GM12892 (cell line): ENCODE data around the gene SBF1.

ENCODE experiments used
- POLR2A ChIP-seq: IDR thresholded peaks from 2 replicates; pipeline ENCODE4 v1.6.1; 2011; ENCODE audit warnings: low read depth, low read length, control low read depth
- POLR2AphosphoS5 ChIP-seq: IDR thresholded peaks from 2 replicates; pipeline ENCODE4 v1.6.1; 2011; ENCODE audit warnings: low read depth, low read length, control low read depth

DNA sequence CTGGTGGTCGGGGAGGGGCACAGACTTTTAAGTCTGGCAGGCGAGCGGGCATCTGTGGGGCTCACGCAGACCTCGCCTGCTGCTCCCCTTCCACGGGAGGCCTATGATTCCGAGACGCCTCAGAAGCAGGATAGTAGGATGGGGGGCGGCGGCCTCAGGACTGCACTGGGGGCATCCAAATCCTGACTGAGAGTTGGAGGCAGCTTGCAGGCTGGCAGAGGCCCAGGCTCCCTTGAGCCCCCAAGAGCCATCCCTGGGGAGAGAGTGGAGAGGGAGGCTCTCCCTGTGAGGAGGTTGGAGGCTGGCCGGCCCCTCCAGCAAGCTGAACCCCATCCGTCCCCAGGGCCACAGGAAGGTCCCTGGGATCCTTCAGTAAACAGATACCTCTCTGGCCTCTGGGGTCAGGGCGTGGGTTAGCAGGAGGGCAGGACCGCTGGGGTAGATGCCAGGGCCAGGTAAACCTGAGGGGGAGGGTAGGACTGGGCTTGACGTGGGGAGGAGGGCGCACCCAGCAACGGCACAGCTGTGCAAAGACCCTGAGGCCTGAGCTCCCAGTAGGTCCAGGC is 33.3 kb downstream of the SBF1 start:
- TF ChIP-seq POLR2A: no peak
- TF ChIP-seq POLR2AphosphoS5: no peak
